HCT116 (cell line): Measurements from ENCODE around the gene CNTNAP2. TPM values are rescaled to one million over a fixed set of nuclear protein-coding genes. Genes with fewer than 3 reads are reported as not detected.

Experiments used
- ATAC-seq: fragments of 200-7000 bp; cut with Tn5 transposase; 2 replicates; pipeline ENCODE4 v1.9.1; 2020; ENCODE audit warnings: mild to moderate bottlenecking, moderate library complexity
- BruUV-seq: library from RNA; stranded (reverse); fragments of 400-500 nt; replicated peaks from 2 replicates; lab custom pipeline; 2021; lab: Mats Ljungman, UMichigan
- CTCF ChIA-PET: fragments of 300-600 bp; sonication (Branson Sonifier 250); formaldehyde crosslinking; loops from one replicate; lab custom pipeline; 2021; ENCODE audit warnings: antibody characterized with exemption; lab: Charles Lee
- POLR2A ChIA-PET: fragments of 300-600, 350-600 bp; sonication (Branson Sonifier 250); formaldehyde crosslinking; loops from one replicate; lab custom pipeline; 2021; ENCODE audit warnings: antibody characterized with exemption; lab: Charles Lee
- RAD21 ChIA-PET, 2 experiments: fragments of 300-600 bp; sonication (Branson Sonifier 250); formaldehyde crosslinking; loops; one replicate each; lab custom pipeline; 2023; ENCODE audit warnings: low total read pairs in 2 of 2; ENCODE audit not compliant: uncharacterized antibody in 2 of 2, unreplicated experiment in 2 of 2, low non-redundant PET in 1 of 2; lab: Charles Lee
- DNase-seq: peaks from one replicate; pipeline ENCODE4 v3.0.0-alpha.2; 2010; ENCODE audit warnings: low read depth, low spot score
- H2AFZ ChIP-seq: fragments of 200-600 bp; shearing (Covaris generic), sonication (generic); 2 replicates; pipeline ENCODE4 v1.6.1; 2017; ENCODE audit warnings: low read depth, mixed run types, mixed read lengths, antibody characterized with exemption, low read length; ENCODE audit not compliant: poor library complexity, severe bottlenecking
- H3K27ac ChIP-seq: 2 replicates; pipeline ENCODE4 v1.5.1; 2012; ENCODE audit warnings: low read depth, low read length
- H3K27me3 ChIP-seq: fragments of 200-600 bp; sonication (generic); 2 replicates; pipeline ENCODE4 v1.6.1; 2016; ENCODE audit warnings: mixed run types, low read length, mixed read lengths; ENCODE audit not compliant: insufficient read depth
- H3K36me3 ChIP-seq, 2 experiments: fragments of 200-500 bp in 1 of 2; fragments of 200-600 bp in 1 of 2; sonication (Bioruptor generic) in 1 of 2; sonication (generic) in 1 of 2; 2 replicates each; pipeline versions ENCODE4 v1.5.1 to v1.6.1; 2014 to 2016; ENCODE audit warnings: low read length in 2 of 2, inconsistent platforms in 1 of 2, mixed read lengths in 1 of 2, mixed run types in 1 of 2; ENCODE audit not compliant: insufficient read depth in 2 of 2, control insufficient read depth in 1 of 2
- H3K4me1 ChIP-seq, 2 experiments: fragments of 200-600 bp in 1 of 2; sonication (generic) in 1 of 2; 2 replicates each; pipeline versions ENCODE4 v1.5.1 to v1.6.1; 2012 to 2017; ENCODE audit warnings: low read length in 2 of 2, inconsistent platforms in 1 of 2, mild to moderate bottlenecking in 1 of 2, mixed read lengths in 1 of 2, mixed run types in 1 of 2, moderate library complexity in 1 of 2; ENCODE audit not compliant: insufficient read depth in 2 of 2, control insufficient read depth in 1 of 2
- H3K4me2 ChIP-seq: fragments of 200-600 bp; sonication (generic); 2 replicates; pipeline ENCODE4 v1.6.1; 2017; ENCODE audit warnings: mixed run types, low read length, mixed read lengths
- H3K4me3 ChIP-seq, 2 experiments: fragments of 200-600 bp in 1 of 2; sonication (generic) in 1 of 2; replicated peaks in 1 of 2; 2 replicates each; pipeline ENCODE4 v1.5.1; 2011 to 2016; ENCODE audit warnings: low read length in 2 of 2, control low read depth in 1 of 2, low read depth in 1 of 2, mild to moderate bottlenecking in 1 of 2, mixed read lengths in 1 of 2, mixed run types in 1 of 2
- H3K79me2 ChIP-seq: fragments of 200-600 bp; sonication (generic); 2 replicates; pipeline ENCODE4 v1.6.1; 2017; ENCODE audit warnings: mild to moderate bottlenecking, mixed run types, low read length, moderate library complexity, mixed read lengths; ENCODE audit not compliant: insufficient read depth
- H3K9ac ChIP-seq: fragments of 200-600 bp; sonication (generic); 2 replicates; pipeline ENCODE4 v1.6.1; 2016; ENCODE audit warnings: low read length, mixed read lengths
- H3K9me2 ChIP-seq: fragments of 200-600 bp; sonication (generic), shearing (Covaris generic); 2 replicates; pipeline ENCODE4 v1.6.1; 2017; ENCODE audit warnings: mixed run types, mild to moderate bottlenecking, moderate library complexity; ENCODE audit not compliant: insufficient read depth
- H3K9me3 ChIP-seq, 2 experiments: fragments of 200-500 bp in 1 of 2; fragments of 200-600 bp in 1 of 2; sonication (Bioruptor generic) in 1 of 2; sonication (generic) in 1 of 2; 2 replicates each; pipeline ENCODE4 v1.6.1; 2014 to 2017; ENCODE audit warnings: low read length in 2 of 2, mixed read lengths in 2 of 2, inconsistent platforms in 1 of 2, low read depth in 1 of 2, mild to moderate bottlenecking in 1 of 2, mixed run types in 1 of 2, moderate library complexity in 1 of 2; ENCODE audit not compliant: control insufficient read depth in 1 of 2, insufficient read depth in 1 of 2
- H4K20me1 ChIP-seq: fragments of 200-600 bp; sonication (generic), shearing (Covaris generic); 2 replicates; pipeline ENCODE4 v1.6.1; 2017; ENCODE audit warnings: mixed run types, mild to moderate bottlenecking, moderate library complexity; ENCODE audit not compliant: insufficient read depth
- CBX3 ChIP-seq: IDR thresholded peaks from 2 replicates; pipeline ENCODE4 v1.6.1; 2012; ENCODE audit warnings: low read depth
- CEBPB ChIP-seq: IDR thresholded peaks from 2 replicates; pipeline ENCODE4 v1.6.1; 2012; ENCODE audit warnings: low read depth
- EGR1 ChIP-seq: IDR thresholded peaks from 2 replicates; pipeline ENCODE4 v1.6.1; 2012; ENCODE audit warnings: low read depth
- EZH2 ChIP-seq: fragments of 200-600 bp; sonication (generic); IDR thresholded peaks from 2 replicates; pipeline ENCODE4 v1.6.1; 2017; ENCODE audit warnings: antibody characterized with exemption, mixed run types
- EZH2phosphoT487 ChIP-seq: fragments of 200-600 bp; IDR thresholded peaks from 2 replicates; pipeline ENCODE4 v1.6.1; 2018; ENCODE audit warnings: antibody characterized with exemption, borderline replicate concordance
- JUND ChIP-seq: IDR thresholded peaks from 2 replicates; pipeline ENCODE4 v1.6.1; 2012
- POLR2A ChIP-seq: IDR thresholded peaks from 2 replicates; pipeline ENCODE4 v1.7.0; 2011; ENCODE audit warnings: borderline replicate concordance; ENCODE audit not compliant: insufficient read depth, insufficient read length; ENCODE audit errors: extremely low read depth
- POLR2AphosphoS5 ChIP-seq: IDR thresholded peaks from 2 replicates; pipeline ENCODE4 v1.6.1; 2011; ENCODE audit warnings: mild to moderate bottlenecking, low read depth, low read length, moderate library complexity
- RAD21 ChIP-seq: IDR thresholded peaks from 2 replicates; pipeline ENCODE4 v1.6.1; 2012; ENCODE audit warnings: low read depth, mild to moderate bottlenecking
- SIN3A ChIP-seq: IDR thresholded peaks from 2 replicates; pipeline ENCODE4 v1.6.1; 2012; ENCODE audit warnings: low read depth
- SP1 ChIP-seq: IDR thresholded peaks from 2 replicates; pipeline ENCODE4 v1.6.1; 2012; ENCODE audit warnings: low read depth
- SRF ChIP-seq: IDR thresholded peaks from 2 replicates; pipeline ENCODE4 v1.6.1; 2012; ENCODE audit warnings: low read depth
- TCF7L2 ChIP-seq: IDR thresholded peaks from 2 replicates; pipeline ENCODE4 v1.7.0; 2011; ENCODE audit warnings: borderline replicate concordance, inconsistent platforms; ENCODE audit not compliant: insufficient read depth, insufficient read length; ENCODE audit errors: extremely low read depth
- YY1 ChIP-seq: IDR thresholded peaks from 2 replicates; pipeline ENCODE4 v1.6.1; 2011; ENCODE audit warnings: low read length, low read depth, moderate library complexity, mild to moderate bottlenecking; ENCODE audit not compliant: insufficient replicate concordance; ENCODE audit errors: extremely low read depth
- ZNF274 ChIP-seq: fragments of 200-500 bp; sonication (Bioruptor generic); IDR thresholded peaks from 2 replicates; pipeline ENCODE4 v1.6.1; 2014; ENCODE audit warnings: mild to moderate bottlenecking, low read depth, low read length, inconsistent platforms
- intact Hi-C: fragments of 100-400 bp; cut with micrococcal nuclease; formaldehyde crosslinking; loops from 2 replicates; pipeline ENCODE4 v1.10.0; 2022
- total RNA-seq: library from RNA; stranded (reverse); gene quantifications from one replicate; pipeline ENCODE4 v1.2.1, GENCODE V29; 2021; ENCODE audit not compliant: unreplicated experiment
- TF ChIP-seq, protein P1 (sequence below): IDR thresholded peaks from 2 replicates; pipeline ENCODE4 v1.6.1; 2011; ENCODE audit warnings: mild to moderate bottlenecking, low read length, moderate library complexity; ENCODE audit not compliant: insufficient replicate concordance; ENCODE audit errors: extremely low read depth
- TF ChIP-seq, protein P2 (sequence below): IDR thresholded peaks from 2 replicates; pipeline ENCODE4 v1.6.1; 2012

The CNTNAP2 gene
- total RNA-seq, 1 experiment from 2014 or later = 0.37 TPM

DNA sequence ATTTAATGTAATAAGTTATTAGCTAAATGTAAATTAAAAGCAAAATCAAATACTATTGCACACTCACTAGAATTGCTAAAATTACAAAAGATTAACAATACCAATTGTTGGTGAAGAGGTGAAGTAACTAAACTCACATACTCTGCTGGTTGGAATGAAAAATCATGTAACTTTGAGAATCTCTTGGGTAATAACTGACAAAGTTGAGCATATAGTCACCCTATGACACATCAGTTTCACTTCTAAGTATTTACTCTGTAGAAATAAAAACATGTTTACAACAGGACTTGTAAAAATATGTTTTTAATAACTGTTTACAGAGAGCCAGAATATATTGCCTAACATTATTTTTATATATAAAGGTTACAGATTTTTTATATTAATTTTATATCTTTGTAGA lies 33.6 kb downstream of the CNTNAP2 start:
- intact Hi-C loops = no loop called here
- ATAC-seq = no peak
- ChIA-PET CTCF (no interaction called here), POLR2A (no interaction called here), RAD21 (no interaction called here)
- Histone ChIP-seq H3K4me3 (no peak overlapping the region), H3K79me2 (no peaks in the 10 kb centered on the region), H2AFZ (no peak overlapping the region), H3K4me2 (no peak overlapping the region), H4K20me1 (no peaks in the 10 kb centered on the region), H3K27me3 (no peaks in the 10 kb centered on the region), H3K27ac (no peak overlapping the region), H3K9me2 (no peaks in the 10 kb centered on the region), H3K36me3 (no peaks in the 10 kb centered on the region), H3K9ac (no peak overlapping the region), H3K9me3 (peaks cover 5 to 19% of the 10 kb centered on the region in 2 experiments; a peak in 2 of 4 replicates), H3K4me1 (no peaks in the 10 kb centered on the region)
- no TSS peak for BruUV-seq
- DNase-seq = no peak
- TF ChIP-seq SIN3A (no peak), POLR2A (no peak), CEBPB (no peak), EZH2 (no peak), RAD21 (no peak), TCF7L2 (no peak), JUND (no peak), ZNF274 (no peak), YY1 (no peak), CBX3 (no peak), EZH2phosphoT487 (no peak), SP1 (no peak), EGR1 (no peak), SRF (no peak), POLR2AphosphoS5 (no peak)
- TF ChIP-seq, protein P1, sequence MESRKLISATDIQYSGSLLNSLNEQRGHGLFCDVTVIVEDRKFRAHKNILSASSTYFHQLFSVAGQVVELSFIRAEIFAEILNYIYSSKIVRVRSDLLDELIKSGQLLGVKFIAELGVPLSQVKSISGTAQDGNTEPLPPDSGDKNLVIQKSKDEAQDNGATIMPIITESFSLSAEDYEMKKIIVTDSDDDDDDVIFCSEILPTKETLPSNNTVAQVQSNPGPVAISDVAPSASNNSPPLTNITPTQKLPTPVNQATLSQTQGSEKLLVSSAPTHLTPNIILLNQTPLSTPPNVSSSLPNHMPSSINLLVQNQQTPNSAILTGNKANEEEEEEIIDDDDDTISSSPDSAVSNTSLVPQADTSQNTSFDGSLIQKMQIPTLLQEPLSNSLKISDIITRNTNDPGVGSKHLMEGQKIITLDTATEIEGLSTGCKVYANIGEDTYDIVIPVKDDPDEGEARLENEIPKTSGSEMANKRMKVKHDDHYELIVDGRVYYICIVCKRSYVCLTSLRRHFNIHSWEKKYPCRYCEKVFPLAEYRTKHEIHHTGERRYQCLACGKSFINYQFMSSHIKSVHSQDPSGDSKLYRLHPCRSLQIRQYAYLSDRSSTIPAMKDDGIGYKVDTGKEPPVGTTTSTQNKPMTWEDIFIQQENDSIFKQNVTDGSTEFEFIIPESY = no peak
- TF ChIP-seq, protein P2, sequence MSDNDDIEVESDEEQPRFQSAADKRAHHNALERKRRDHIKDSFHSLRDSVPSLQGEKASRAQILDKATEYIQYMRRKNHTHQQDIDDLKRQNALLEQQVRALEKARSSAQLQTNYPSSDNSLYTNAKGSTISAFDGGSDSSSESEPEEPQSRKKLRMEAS = no peak
